HCT116 (cell line): ENCODE results near the gene SLC7A10. TPM values are rescaled to one million over a fixed set of nuclear protein-coding genes. Genes with fewer than 3 reads are reported as not detected.

ENCODE experiments used
- ATAC-seq: fragments of 200-7000 bp; cut with Tn5 transposase; 2 replicates; pipeline ENCODE4 v1.9.1; 2020; ENCODE audit warnings: mild to moderate bottlenecking, moderate library complexity
- BruUV-seq: library from RNA; stranded (reverse); fragments of 400-500 nt; replicated peaks from 2 replicates; lab custom pipeline; 2021; lab: Mats Ljungman, UMichigan
- CTCF ChIA-PET: fragments of 300-600 bp; sonication (Branson Sonifier 250); formaldehyde crosslinking; loops from one replicate; lab custom pipeline; 2021; ENCODE audit warnings: antibody characterized with exemption; lab: Charles Lee
- POLR2A ChIA-PET: fragments of 300-600, 350-600 bp; sonication (Branson Sonifier 250); formaldehyde crosslinking; loops from one replicate; lab custom pipeline; 2021; ENCODE audit warnings: antibody characterized with exemption; lab: Charles Lee
- RAD21 ChIA-PET, 2 experiments: fragments of 300-600 bp; sonication (Branson Sonifier 250); formaldehyde crosslinking; loops; one replicate each; lab custom pipeline; 2023; ENCODE audit warnings: low total read pairs in 2 of 2; ENCODE audit not compliant: uncharacterized antibody in 2 of 2, unreplicated experiment in 2 of 2, low non-redundant PET in 1 of 2; lab: Charles Lee
- DNase-seq: peaks from one replicate; pipeline ENCODE4 v3.0.0-alpha.2; 2010; ENCODE audit warnings: low read depth, low spot score
- H2AFZ ChIP-seq: fragments of 200-600 bp; shearing (Covaris generic), sonication (generic); 2 replicates; pipeline ENCODE4 v1.6.1; 2017; ENCODE audit warnings: low read depth, mixed run types, mixed read lengths, antibody characterized with exemption, low read length; ENCODE audit not compliant: poor library complexity, severe bottlenecking
- H3K27ac ChIP-seq: 2 replicates; pipeline ENCODE4 v1.5.1; 2012; ENCODE audit warnings: low read depth, low read length
- H3K27me3 ChIP-seq: fragments of 200-600 bp; sonication (generic); 2 replicates; pipeline ENCODE4 v1.6.1; 2016; ENCODE audit warnings: mixed run types, low read length, mixed read lengths; ENCODE audit not compliant: insufficient read depth
- H3K36me3 ChIP-seq, 2 experiments: fragments of 200-500 bp in 1 of 2; fragments of 200-600 bp in 1 of 2; sonication (Bioruptor generic) in 1 of 2; sonication (generic) in 1 of 2; 2 replicates each; pipeline versions ENCODE4 v1.5.1 to v1.6.1; 2014 to 2016; ENCODE audit warnings: low read length in 2 of 2, inconsistent platforms in 1 of 2, mixed read lengths in 1 of 2, mixed run types in 1 of 2; ENCODE audit not compliant: insufficient read depth in 2 of 2, control insufficient read depth in 1 of 2
- H3K4me1 ChIP-seq, 2 experiments: fragments of 200-600 bp in 1 of 2; sonication (generic) in 1 of 2; 2 replicates each; pipeline versions ENCODE4 v1.5.1 to v1.6.1; 2012 to 2017; ENCODE audit warnings: low read length in 2 of 2, inconsistent platforms in 1 of 2, mild to moderate bottlenecking in 1 of 2, mixed read lengths in 1 of 2, mixed run types in 1 of 2, moderate library complexity in 1 of 2; ENCODE audit not compliant: insufficient read depth in 2 of 2, control insufficient read depth in 1 of 2
- H3K4me2 ChIP-seq: fragments of 200-600 bp; sonication (generic); 2 replicates; pipeline ENCODE4 v1.6.1; 2017; ENCODE audit warnings: mixed run types, low read length, mixed read lengths
- H3K4me3 ChIP-seq, 2 experiments: fragments of 200-600 bp in 1 of 2; sonication (generic) in 1 of 2; replicated peaks in 1 of 2; 2 replicates each; pipeline ENCODE4 v1.5.1; 2011 to 2016; ENCODE audit warnings: low read length in 2 of 2, control low read depth in 1 of 2, low read depth in 1 of 2, mild to moderate bottlenecking in 1 of 2, mixed read lengths in 1 of 2, mixed run types in 1 of 2
- H3K79me2 ChIP-seq: fragments of 200-600 bp; sonication (generic); 2 replicates; pipeline ENCODE4 v1.6.1; 2017; ENCODE audit warnings: mild to moderate bottlenecking, mixed run types, low read length, moderate library complexity, mixed read lengths; ENCODE audit not compliant: insufficient read depth
- H3K9ac ChIP-seq: fragments of 200-600 bp; sonication (generic); 2 replicates; pipeline ENCODE4 v1.6.1; 2016; ENCODE audit warnings: low read length, mixed read lengths
- H3K9me2 ChIP-seq: fragments of 200-600 bp; sonication (generic), shearing (Covaris generic); 2 replicates; pipeline ENCODE4 v1.6.1; 2017; ENCODE audit warnings: mixed run types, mild to moderate bottlenecking, moderate library complexity; ENCODE audit not compliant: insufficient read depth
- H3K9me3 ChIP-seq, 2 experiments: fragments of 200-500 bp in 1 of 2; fragments of 200-600 bp in 1 of 2; sonication (Bioruptor generic) in 1 of 2; sonication (generic) in 1 of 2; 2 replicates each; pipeline ENCODE4 v1.6.1; 2014 to 2017; ENCODE audit warnings: low read length in 2 of 2, mixed read lengths in 2 of 2, inconsistent platforms in 1 of 2, low read depth in 1 of 2, mild to moderate bottlenecking in 1 of 2, mixed run types in 1 of 2, moderate library complexity in 1 of 2; ENCODE audit not compliant: control insufficient read depth in 1 of 2, insufficient read depth in 1 of 2
- H4K20me1 ChIP-seq: fragments of 200-600 bp; sonication (generic), shearing (Covaris generic); 2 replicates; pipeline ENCODE4 v1.6.1; 2017; ENCODE audit warnings: mixed run types, mild to moderate bottlenecking, moderate library complexity; ENCODE audit not compliant: insufficient read depth
- EGR1 ChIP-seq: IDR thresholded peaks from 2 replicates; pipeline ENCODE4 v1.6.1; 2012; ENCODE audit warnings: low read depth
- EZH2 ChIP-seq: fragments of 200-600 bp; sonication (generic); IDR thresholded peaks from 2 replicates; pipeline ENCODE4 v1.6.1; 2017; ENCODE audit warnings: antibody characterized with exemption, mixed run types
- FOSL1 ChIP-seq: IDR thresholded peaks from 2 replicates; pipeline ENCODE4 v1.6.1; 2012; ENCODE audit warnings: low read depth
- POLR2AphosphoS5 ChIP-seq: IDR thresholded peaks from 2 replicates; pipeline ENCODE4 v1.6.1; 2011; ENCODE audit warnings: mild to moderate bottlenecking, low read depth, low read length, moderate library complexity
- RAD21 ChIP-seq: IDR thresholded peaks from 2 replicates; pipeline ENCODE4 v1.6.1; 2012; ENCODE audit warnings: low read depth, mild to moderate bottlenecking
- ZNF274 ChIP-seq: fragments of 200-500 bp; sonication (Bioruptor generic); IDR thresholded peaks from 2 replicates; pipeline ENCODE4 v1.6.1; 2014; ENCODE audit warnings: mild to moderate bottlenecking, low read depth, low read length, inconsistent platforms
- intact Hi-C: fragments of 100-400 bp; cut with micrococcal nuclease; formaldehyde crosslinking; loops from 2 replicates; pipeline ENCODE4 v1.10.0; 2022
- total RNA-seq: library from RNA; stranded (reverse); gene quantifications from one replicate; pipeline ENCODE4 v1.2.1, GENCODE V29; 2021; ENCODE audit not compliant: unreplicated experiment

Gene SLC7A10
- total RNA-seq, 1 experiment from 2014 or later: 0.25 TPM

DNA sequence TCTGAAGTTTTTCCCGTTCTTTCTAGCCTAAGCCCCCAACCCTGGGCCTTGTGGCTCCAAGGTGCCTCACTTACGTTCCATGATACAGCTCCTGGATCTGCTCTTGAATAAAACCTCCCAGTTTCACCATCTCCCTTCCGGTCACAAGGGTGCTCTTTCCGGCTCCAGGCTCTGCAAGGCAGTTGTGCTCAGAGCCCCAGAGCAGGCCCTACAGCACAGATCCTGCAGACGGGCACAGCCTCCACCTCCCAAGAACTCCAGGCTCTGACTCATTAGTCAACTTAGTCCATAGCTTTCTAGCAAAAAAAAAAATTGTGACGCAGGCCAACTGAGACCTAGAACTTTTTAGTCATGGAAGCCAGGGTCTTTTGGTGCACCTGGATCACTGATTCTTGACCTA lies 33.9 kb upstream of the SLC7A10 start:
- Histone ChIP-seq H2AFZ (no peak overlapping the region), H3K9me3 (no peaks in the 10 kb centered on the region), H3K9me2 (no peaks in the 10 kb centered on the region), H3K4me3 (no peak overlapping the region), H3K4me1 (no peaks in the 10 kb centered on the region), H3K36me3 (no peaks in the 10 kb centered on the region), H3K9ac (no peak overlapping the region), H3K4me2 (no peak overlapping the region), H3K27ac (no peak overlapping the region), H3K79me2 (no peaks in the 10 kb centered on the region), H3K27me3 (no peaks in the 10 kb centered on the region), H4K20me1 (no peaks in the 10 kb centered on the region)
- CTCF ChIA-PET: no interaction called here
- BruUV-seq: no TSS peak
- ATAC-seq (no peak), DNase-seq (no peak)
- RAD21 ChIA-PET: no interaction called here
- TF ChIP-seq ZNF274 (no peak), EGR1 (no peak), EZH2 (no peak), RAD21 (no peak), POLR2AphosphoS5 (no peak), FOSL1 (no peak)
- intact Hi-C loops: no loop called here
- POLR2A ChIA-PET: no interaction called here

DNA sequence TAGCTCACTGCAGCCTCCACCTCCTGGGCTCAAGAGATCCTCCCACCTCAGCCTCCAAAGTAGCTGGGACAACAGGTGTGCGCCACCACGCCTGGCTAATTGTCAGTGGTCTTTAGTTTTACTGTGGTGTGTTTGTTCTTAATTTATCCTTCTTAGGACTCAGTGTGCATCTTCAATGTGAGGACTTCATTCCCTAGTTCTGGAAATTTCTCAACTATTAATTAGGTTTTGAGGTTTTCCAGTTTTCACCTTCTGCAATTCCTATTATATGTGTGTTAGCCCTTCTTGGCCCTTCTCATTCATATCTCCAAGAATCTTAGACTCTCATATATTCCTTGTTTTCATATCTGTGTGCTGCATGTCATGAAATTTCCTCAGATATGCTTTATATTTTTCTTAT lies 32.2 kb upstream of the SLC7A10 start:
- TF ChIP-seq EGR1: no peak
- ATAC-seq (no peak), DNase-seq (no peak)
- Histone ChIP-seq H2AFZ (no peak overlapping the region), H3K4me1 (no peaks in the 10 kb centered on the region), H3K27ac (no peak overlapping the region), H3K4me3 (no peak overlapping the region), H3K9me3 (no peaks in the 10 kb centered on the region), H4K20me1 (no peaks in the 10 kb centered on the region), H3K27me3 (no peaks in the 10 kb centered on the region), H3K4me2 (no peak overlapping the region), H3K36me3 (no peaks in the 10 kb centered on the region), H3K9me2 (no peaks in the 10 kb centered on the region), H3K9ac (no peak overlapping the region), H3K79me2 (no peaks in the 10 kb centered on the region)
- ChIA-PET CTCF (no interaction called here), POLR2A (no interaction called here), RAD21 (no interaction called here)
- BruUV-seq: no TSS peak
- intact Hi-C loops: no loop called here
